GM04503 (cell line): Measurements from ENCODE around the gene SCGB1A1.

Experiments used
- DNase-seq: peaks from one replicate; pipeline ENCODE4 v3.0.0-alpha.2; 2012; ENCODE audit warnings: low read depth

SCGB1A1 gene

GRCh38 chr11:62398011-62398994 is 20.5 kb upstream of the SCGB1A1 start:
- peak; percentile 34 for DNase-seq

- DNase-seq, result no peak
Measured at GRCh38 chr11:62399172-62399877, 19.5 kb upstream of the SCGB1A1 start.

GRCh38 chr11:62399878-62400266 is 19.0 kb upstream of the SCGB1A1 start:
- no peak for DNase-seq

GRCh38 chr11:62400281-62400680 is 18.6 kb upstream of the SCGB1A1 start:
- DNase-seq, result no peak

- peak; percentile 86 for DNase-seq
Measured at GRCh38 chr11:62400760-62401159, 18.1 kb upstream of the SCGB1A1 start.

- no peak for DNase-seq
Measured at GRCh38 chr11:62401356-62401755, 17.5 kb upstream of the SCGB1A1 start.

GRCh38 chr11:62401811-62402210 is 17.0 kb upstream of the SCGB1A1 start:
- no peak for DNase-seq

GRCh38 chr11:62402226-62402959 is 16.4 kb upstream of the SCGB1A1 start:
- no peak for DNase-seq

- no peak for DNase-seq
Measured at GRCh38 chr11:62402960-62403730, 15.7 kb upstream of the SCGB1A1 start.

GRCh38 chr11:62404435-62404834 is 14.4 kb upstream of the SCGB1A1 start:
- DNase-seq, result no peak

- no peak for DNase-seq
Measured at GRCh38 chr11:62404901-62405300, 13.9 kb upstream of the SCGB1A1 start.

GRCh38 chr11:62406034-62406433 is 12.8 kb upstream of the SCGB1A1 start:
- no peak for DNase-seq

GRCh38 chr11:62409831-62410230 is 9.0 kb upstream of the SCGB1A1 start:
- no peak for DNase-seq

- DNase-seq, result no peak
Measured at GRCh38 chr11:62410972-62411371, 7.9 kb upstream of the SCGB1A1 start.

- no peak for DNase-seq
Measured at GRCh38 chr11:62411524-62411923, 7.3 kb upstream of the SCGB1A1 start.

- DNase-seq, result no peak
Measured at GRCh38 chr11:62413060-62413696, 5.7 kb upstream of the SCGB1A1 start.

GRCh38 chr11:62416596-62416995 is 2.2 kb upstream of the SCGB1A1 start:
- DNase-seq, result no peak

GRCh38 chr11:62418136-62418535 is 697 bp upstream of the SCGB1A1 start:
- no peak for DNase-seq

GRCh38 chr11:62419314-62419929 is 589 bp downstream of the SCGB1A1 start:
- DNase-seq, result no peak

- no peak for DNase-seq
Measured at GRCh38 chr11:62419943-62420342, 1.1 kb downstream of the SCGB1A1 start.

- no peak for DNase-seq
Measured at GRCh38 chr11:62420882-62421281, 2.0 kb downstream of the SCGB1A1 start.
